LHCN-M2 (cell line): ENCODE data around the gene TOP3A. TPM values are rescaled to one million over a fixed set of nuclear protein-coding genes. Genes with fewer than 3 reads are reported as not detected.
"Not testable (repeated sequence)": the region's sequence is repeated elsewhere in the genome, so short reads cannot be mapped to it uniquely, and the experiment has no call there.

ENCODE experiments used
- DNase-seq: peaks from one replicate; pipeline ENCODE4 v3.0.0-alpha.2; 2012; ENCODE audit warnings: low read depth
- polyA plus RNA-seq: library from polyadenylated mRNA; unstranded; fragments of >200 nt; gene quantifications from one replicate; pipeline ENCODE4 v1.2.1, GENCODE V29; 2012; ENCODE audit warnings: missing spikeins
- total RNA-seq: library from RNA; depleted of rRNA; stranded (reverse); fragments of >200 nt; gene quantifications from 2 replicates; pipeline ENCODE4 v1.2.3, GENCODE V29; 2014; rRNA removed

TOP3A gene, protein sequence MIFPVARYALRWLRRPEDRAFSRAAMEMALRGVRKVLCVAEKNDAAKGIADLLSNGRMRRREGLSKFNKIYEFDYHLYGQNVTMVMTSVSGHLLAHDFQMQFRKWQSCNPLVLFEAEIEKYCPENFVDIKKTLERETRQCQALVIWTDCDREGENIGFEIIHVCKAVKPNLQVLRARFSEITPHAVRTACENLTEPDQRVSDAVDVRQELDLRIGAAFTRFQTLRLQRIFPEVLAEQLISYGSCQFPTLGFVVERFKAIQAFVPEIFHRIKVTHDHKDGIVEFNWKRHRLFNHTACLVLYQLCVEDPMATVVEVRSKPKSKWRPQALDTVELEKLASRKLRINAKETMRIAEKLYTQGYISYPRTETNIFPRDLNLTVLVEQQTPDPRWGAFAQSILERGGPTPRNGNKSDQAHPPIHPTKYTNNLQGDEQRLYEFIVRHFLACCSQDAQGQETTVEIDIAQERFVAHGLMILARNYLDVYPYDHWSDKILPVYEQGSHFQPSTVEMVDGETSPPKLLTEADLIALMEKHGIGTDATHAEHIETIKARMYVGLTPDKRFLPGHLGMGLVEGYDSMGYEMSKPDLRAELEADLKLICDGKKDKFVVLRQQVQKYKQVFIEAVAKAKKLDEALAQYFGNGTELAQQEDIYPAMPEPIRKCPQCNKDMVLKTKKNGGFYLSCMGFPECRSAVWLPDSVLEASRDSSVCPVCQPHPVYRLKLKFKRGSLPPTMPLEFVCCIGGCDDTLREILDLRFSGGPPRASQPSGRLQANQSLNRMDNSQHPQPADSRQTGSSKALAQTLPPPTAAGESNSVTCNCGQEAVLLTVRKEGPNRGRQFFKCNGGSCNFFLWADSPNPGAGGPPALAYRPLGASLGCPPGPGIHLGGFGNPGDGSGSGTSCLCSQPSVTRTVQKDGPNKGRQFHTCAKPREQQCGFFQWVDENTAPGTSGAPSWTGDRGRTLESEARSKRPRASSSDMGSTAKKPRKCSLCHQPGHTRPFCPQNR
- 46.4 and 58.7 TPM in 2 replicates for total RNA-seq
- 14.1 TPM for polyA plus RNA-seq

DNA sequence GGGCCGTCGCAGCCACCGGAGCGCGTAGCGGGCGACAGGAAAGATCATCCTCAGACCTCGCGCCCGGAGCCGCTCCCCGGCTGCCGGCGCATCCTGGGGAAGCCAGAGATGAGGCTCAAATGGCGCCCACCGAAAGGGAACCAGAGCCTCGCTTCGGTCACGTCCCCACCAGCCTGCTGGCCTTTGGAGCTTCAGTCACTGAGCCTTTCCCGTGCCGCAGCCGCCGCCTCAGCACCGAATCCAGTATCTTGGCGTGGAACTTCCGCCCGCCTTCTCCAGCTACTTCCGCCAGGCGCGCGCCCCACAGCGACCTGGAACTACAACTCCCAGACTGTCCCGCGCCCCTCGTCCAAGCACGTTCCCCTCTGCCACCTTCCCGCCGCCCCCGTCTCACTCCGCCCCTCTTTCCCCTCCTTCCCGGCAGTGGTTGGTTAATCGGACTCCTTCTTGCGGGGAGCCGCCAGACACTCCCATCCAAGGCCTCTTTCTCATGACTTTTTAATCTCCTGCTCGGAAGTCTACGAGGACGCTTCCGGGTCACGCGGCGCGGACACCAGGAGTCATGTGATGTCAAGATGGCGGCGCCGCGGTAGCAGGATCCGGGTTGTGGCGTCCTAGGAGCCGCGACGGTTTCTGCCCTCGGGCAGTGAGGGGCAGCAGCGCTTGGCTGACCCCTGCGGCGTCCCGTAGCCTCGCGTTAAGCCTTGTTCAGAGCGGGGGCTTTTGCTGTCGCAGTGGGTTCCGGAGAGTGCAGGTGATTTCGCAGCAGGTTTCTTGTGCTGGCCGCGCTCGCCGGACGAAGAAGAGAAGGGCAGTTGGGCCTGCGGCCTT is at the start of gene TOP3A, which contains the start of gene SMCR8:
Gene TOP3A, minus strand, starts transcription at position 264 of the 831 bp plus-strand sequence. Its CDS starts 216 bp downstream, at position 48.
Gene SMCR8, plus strand, starts transcription at position 563 of the 831 bp plus-strand sequence. CDS start 497 bp downstream, outside the sequence.
- DNase-seq: peak; percentile 98

GRCh38 chr17:18364166-18364565 is 49.4 kb upstream of the TOP3A start:
- DNase-seq: no peak

- peak; percentile 83 for DNase-seq
Measured at GRCh38 chr17:18363101-18364049, 48.6 kb upstream of the TOP3A start, which contains the start of gene SHMT1. Gene SHMT1, minus strand, starts transcription at chr17:18363550. Its CDS starts 7,569 bp downstream, at chr17:18355981.

- DNase-seq: peak; percentile 61
Measured at GRCh38 chr17:18362698-18363100, 47.9 kb upstream of the TOP3A start.

GRCh38 chr17:18361837-18362697 is 47.3 kb upstream of the TOP3A start:
- no peak for DNase-seq

GRCh38 chr17:18360518-18360917 is 45.7 kb upstream of the TOP3A start:
- DNase-seq: no peak

DNA sequence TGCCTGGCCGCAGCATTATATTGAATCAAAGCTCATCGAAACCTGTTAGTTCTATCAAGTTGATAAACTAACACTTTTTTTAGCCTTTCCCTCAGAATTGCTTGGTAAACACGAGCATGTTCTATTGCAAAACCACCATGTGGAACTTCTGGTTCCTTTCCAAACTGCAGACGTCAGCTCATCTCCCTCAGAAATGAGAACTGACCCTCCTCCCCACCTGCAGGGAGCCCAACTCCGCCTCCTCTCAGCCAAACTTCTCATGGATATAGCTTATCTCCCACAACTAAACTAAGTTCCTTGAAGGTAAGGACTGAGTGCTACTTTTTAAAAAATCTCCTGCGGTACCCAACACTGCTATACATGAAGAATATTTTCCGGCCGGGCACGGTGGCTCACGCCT is 41.8 kb upstream of the TOP3A start:
- DNase-seq: no peak

DNA sequence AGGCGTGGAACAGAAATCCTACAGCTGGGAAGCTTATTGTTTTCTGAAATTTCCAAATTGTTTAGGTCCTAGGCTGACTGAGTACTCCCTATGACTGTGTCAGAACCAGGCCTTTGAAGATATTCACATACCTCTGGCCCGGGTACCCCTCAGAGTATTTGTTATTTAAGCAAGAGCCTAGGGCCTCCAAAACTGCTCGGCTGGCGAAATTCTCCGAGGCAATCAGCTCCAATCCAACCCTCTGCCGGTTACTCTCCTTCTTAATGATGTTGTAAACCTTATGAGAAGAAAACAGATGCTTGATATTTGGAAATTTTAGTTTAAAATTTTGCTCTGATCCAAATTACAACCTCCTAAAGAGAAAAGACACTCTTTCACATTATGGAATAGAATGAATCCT is 38.7 kb upstream of the TOP3A start:
- no peak for DNase-seq

GRCh38 chr17:18344021-18344420 is 29.2 kb upstream of the TOP3A start:
- no peak for DNase-seq

DNA sequence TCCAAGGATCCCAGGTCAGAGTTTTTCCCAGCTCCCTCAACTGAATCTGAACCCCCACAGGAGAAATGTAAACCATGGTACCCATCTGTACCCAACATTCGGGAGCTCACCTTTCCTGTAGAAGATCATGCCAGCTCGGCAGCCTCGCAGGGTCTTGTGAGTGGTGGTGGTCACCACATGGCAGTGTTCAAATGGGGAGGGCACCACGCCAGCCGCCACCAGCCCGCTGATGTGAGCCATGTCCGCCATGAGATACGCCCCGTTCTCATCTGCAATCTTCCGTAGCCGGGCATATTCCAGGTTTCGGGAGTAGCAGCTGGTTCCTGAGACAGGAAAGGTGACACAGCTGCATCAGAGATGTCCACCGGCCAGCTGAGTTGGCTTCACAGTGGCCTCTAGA is 25.1 kb upstream of the TOP3A start:
- no peak for DNase-seq

- DNase-seq: not testable (repeated sequence)
Measured at GRCh38 chr17:18338158-18338557, 23.4 kb upstream of the TOP3A start.

DNA sequence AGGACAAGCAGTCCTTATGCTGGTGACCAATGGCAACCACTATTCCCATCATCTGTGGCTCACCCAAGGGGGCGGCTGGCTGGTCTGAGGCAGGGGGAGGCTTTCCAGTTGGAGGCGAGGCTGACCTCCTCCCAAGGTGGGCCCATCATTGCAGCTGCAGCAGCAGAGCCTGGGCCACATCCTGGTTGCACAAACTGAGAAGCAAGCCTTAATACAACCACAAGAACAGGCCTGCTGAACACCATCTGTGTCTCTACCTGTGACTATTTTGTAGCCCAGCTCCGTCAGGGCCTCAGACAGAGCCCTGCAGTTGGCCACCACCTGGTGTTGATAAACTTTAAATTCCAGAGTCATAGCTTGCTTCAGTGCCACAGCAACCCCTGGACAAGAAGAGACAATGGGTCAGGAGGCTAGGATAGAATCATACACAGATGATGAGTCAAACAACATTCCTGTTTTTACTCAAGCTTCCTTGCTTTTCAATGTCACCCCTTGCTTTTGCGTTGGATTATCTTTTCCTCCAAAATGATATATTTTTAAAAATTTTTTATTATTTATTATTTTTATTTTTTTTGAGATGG is 18.2 kb upstream of the TOP3A start:
- no peak for DNase-seq

GRCh38 chr17:18331879-18332278 is 17.1 kb upstream of the TOP3A start:
- no peak for DNase-seq

- DNase-seq: no peak
Measured at GRCh38 chr17:18328643-18329204, 13.9 kb upstream of the TOP3A start.

- DNase-seq: no peak
Measured at GRCh38 chr17:18327556-18327955, 12.8 kb upstream of the TOP3A start.

DNA sequence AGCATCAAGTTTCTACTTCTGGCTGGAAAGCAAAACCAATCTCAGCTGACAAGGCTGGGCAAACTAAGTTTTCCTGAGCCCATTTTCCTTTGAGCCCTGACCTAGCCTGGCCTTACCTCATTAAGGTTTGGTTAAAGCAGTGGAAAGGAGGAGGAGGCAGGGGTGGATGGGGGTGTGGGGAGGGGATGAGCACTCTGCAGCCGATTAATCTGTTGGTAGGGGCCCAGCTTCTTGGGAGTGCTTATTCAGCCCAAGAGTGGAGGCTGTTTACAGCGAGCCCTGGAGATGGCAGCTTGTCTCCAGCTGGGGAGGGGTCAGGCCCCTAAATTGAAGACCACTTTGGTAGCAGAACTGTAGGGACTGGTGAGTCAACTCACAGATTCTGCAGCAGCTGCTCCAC is 12.3 kb upstream of the TOP3A start:
- no peak for DNase-seq

DNA sequence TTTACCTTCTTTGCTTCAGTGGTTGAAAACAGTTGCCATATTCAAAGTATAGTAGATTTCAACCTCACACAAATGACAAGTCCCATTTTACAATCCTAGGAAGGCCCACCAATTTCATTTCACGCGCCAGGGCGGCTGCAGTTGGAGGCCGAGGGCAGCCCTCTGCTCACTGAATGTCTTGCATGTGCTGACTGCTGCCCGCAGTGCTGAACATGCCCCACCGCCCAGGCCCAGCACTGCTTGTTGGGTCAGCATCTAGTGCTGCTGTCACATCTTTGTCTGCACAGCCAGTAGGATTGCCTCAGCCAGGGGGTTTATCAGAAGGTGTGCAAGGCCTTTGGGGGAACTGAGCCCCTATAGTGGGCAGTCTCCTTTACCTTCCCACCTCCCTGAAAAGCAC is 11.8 kb upstream of the TOP3A start:
- no peak for DNase-seq

DNA sequence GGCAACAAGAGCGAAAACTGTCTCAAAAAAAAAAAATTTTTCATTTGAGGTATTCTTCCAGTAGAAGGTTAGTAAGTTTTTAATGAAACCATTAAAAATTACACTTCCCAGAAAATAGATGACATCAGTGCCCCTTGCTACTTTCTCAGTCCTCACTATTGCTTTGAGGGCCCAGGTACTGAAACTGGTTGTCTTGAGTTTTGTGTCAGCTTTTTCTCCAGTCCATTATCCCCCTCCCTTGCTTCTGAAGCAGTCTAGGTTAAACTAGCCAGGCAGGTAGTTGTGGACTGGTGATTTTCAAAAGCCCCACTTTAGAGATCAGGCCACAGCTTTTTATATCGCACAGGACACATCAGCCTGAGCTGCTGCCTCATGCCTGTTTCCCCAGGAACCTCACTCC is 11.2 kb upstream of the TOP3A start:
- DNase-seq: no peak
